Stomach (tissue), 4 donors: ENCODE data around the gene IFITM10.

Experiments used
- POLR2AphosphoS5 ChIP-seq, 3 donors: sonication (generic); formaldehyde crosslinking; IDR thresholded peaks; one replicate each; pipeline ENCODE4 v1.6.1; 2016; ENCODE audit warnings: antibody characterized with exemption in 3 of 3
- TF ChIP-seq, protein P1 (sequence below), 7 experiments: fragments of 450-650 bp in 4 of 7; fragments of 200-600 bp in 3 of 7; sonication (generic) in 3 of 7; IDR thresholded peaks; one replicate each; pipeline ENCODE4 v1.5.1; 2016 to 2019; ENCODE audit warnings: antibody characterized with exemption in 7 of 7, control low read depth in 2 of 7, mild to moderate bottlenecking in 1 of 7

- TF ChIP-seq, protein P1, sequence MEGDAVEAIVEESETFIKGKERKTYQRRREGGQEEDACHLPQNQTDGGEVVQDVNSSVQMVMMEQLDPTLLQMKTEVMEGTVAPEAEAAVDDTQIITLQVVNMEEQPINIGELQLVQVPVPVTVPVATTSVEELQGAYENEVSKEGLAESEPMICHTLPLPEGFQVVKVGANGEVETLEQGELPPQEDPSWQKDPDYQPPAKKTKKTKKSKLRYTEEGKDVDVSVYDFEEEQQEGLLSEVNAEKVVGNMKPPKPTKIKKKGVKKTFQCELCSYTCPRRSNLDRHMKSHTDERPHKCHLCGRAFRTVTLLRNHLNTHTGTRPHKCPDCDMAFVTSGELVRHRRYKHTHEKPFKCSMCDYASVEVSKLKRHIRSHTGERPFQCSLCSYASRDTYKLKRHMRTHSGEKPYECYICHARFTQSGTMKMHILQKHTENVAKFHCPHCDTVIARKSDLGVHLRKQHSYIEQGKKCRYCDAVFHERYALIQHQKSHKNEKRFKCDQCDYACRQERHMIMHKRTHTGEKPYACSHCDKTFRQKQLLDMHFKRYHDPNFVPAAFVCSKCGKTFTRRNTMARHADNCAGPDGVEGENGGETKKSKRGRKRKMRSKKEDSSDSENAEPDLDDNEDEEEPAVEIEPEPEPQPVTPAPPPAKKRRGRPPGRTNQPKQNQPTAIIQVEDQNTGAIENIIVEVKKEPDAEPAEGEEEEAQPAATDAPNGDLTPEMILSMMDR (IDR thresholded peaks at IDR 0.05), result no peak
- TF ChIP-seq POLR2AphosphoS5 (IDR thresholded peaks at IDR 0.05), result no peak
Measured at GRCh38 chr11:1755692-1756561, 5.5 kb upstream of the IFITM10 start.
